ENCODE results near the gene DPP10.
"Not testable (repeated sequence)": the region's sequence is repeated elsewhere in the genome, so short reads cannot be mapped to it uniquely, and the experiment has no call there.

Gene DPP10

DNA sequence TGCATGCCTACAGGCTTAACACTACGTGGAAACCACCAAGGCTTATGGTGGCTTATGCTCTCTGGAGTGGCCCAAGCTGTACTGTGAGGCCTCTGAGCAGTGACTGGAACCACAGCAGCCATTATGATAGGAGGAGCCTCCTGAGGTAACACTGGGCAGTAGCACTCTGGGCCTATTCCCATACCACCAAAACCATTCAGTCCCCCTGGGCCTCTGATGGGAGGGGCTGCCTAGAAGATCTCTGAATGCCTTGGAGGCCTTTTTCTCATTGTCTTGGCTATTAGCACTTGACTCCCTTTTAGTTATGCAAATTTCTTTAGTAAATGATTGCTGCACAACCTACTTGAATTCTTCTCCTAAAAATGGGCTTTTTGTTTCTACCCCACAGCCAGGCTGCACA, 985.0 kb downstream of the DPP10 start:
- DNase-seq (ENCODE audit: low spot score): no peak

GRCh38 chr2:115440746-115441145, 998.3 kb downstream of the DPP10 start:
- DNase-seq (ENCODE audit: low spot score): not testable (repeated sequence)

DNA sequence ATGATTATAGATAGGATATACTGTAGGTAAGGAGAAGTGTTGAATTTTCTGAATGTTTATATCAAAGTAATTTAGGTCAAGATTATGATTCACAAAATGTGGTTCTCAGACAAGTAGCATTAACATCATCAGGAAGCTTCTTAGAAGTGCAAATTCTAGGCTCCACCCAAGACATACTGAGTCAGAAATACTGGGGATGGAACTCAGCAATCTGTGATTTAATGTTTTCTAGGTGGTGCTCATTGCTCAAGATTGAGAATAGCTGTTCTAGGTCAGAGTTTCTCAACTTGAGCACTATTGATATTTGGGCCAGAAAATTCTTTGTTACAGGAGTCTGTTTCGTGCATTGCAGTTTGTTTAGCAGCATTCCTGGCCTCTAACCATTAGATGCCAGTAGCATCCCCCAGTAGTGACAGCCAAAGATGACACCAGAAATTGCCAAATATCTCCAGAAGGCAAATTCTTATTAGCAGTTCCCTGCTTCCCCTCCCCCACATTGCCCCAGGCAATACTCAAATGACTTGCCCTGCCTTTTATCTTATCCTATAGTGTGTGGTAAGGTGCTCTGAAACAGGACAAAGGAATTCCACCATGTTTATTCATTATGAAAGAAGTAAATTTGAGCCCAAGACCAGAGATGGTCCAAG, 1001.2 kb downstream of the DPP10 start:
- no peak for DNase-seq (ENCODE audit: low spot score)

DNA sequence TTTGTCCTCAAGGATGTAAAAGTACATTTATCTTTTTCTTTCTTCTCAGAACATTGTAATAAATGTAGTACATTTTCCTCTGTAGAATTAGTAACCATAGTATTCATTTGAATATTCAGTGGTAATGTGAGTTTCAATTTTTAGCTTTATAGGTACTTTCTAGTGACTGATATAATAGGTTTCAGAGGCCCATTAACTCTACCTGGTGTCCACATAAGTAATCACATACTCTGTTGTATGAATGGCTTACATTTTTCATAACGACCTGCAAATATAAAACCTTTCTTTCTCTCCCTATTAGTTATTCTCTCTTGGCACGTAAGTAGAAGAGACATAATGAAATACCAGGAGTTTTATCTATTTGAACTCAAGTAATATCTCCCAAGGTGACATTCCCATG, 1017.6 kb downstream of the DPP10 start:
- no peak for DNase-seq (ENCODE audit: low spot score)

DNA sequence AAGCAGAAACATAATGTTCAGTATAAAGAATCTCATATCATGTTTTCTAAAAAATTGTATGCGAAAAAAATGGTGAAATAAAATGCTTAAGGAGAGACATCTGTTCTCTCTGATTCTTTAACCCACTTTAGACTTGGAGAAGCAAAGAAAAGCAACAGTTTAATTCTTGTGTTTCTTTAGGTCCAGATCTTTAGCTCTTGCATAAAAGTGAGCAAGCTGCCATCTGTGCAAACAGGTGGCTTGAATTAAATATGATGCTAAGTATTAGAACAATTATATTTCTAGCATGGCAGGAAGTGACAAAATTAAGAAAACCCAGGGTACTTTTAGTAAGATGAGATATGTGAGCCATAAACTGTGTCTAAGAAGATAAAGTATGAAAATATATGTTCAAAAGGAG, 1038.3 kb downstream of the DPP10 start:
- DNase-seq (ENCODE audit: low spot score): no peak

- no peak for DNase-seq (ENCODE audit: low spot score)
Measured at GRCh38 chr2:115481842-115482241, 1039.4 kb downstream of the DPP10 start.

DNA sequence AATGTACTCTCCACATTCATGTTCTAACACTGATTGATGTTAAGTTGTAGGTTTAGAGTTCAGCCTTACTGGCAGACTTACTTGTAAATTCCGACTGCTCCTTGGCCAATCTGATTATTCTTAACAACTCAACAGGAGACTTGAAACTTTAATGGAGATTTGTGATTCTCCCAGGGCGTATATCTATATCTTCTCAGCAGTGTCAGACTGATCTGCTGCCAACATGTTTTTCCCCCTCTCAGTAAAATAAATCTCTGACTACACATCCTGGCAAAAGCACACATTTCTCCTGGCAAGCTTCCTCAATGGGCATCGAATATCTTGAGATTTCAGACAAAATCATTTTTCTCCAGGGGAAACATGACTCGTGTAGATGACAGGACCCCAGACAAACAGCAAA, 1041.2 kb downstream of the DPP10 start:
- DNase-seq (ENCODE audit: low spot score): no peak

DNA sequence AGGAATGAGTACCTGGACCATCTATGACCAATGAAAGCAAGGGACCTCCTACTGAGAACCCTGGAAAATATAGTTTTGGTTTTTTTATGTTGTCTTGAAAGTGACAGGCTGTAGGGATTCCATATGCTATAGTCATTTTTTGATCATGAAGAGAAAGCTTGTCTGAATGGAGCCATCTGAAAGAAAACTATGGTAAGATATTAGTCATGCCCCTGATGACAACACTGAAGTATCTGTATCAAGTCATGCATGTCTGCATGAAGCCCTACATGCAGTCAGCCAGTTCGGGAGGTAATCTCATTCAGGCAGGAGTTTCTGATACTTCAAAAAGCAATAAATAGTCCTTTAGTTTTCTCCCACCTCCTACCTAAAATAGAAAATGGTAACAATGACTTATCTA, 1042.0 kb downstream of the DPP10 start:
- no peak for DNase-seq (ENCODE audit: low spot score)

DNA sequence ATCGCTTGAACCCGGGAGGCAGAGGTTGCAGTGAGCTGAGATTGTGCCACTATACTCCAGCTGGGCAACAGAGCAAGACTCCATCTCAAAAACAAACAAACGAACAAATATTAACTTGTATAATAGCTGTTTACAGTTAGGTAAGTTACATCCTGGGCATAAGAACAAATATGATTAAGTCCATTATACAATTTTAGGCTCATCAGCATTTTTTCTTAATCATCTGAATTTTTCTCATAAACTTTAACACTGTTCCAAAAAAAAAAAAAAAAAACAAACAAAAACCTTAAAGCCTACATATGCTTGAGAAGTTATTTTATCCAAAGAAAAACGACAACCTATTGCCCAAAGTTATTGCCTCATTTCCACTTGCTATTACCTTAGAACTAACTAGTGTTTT, 1042.5 kb downstream of the DPP10 start:
- no peak for DNase-seq (ENCODE audit: low spot score)

GRCh38 chr2:115491186-115491793, 1048.8 kb downstream of the DPP10 start:
- no peak for DNase-seq (ENCODE audit: low spot score)

- DNase-seq (ENCODE audit: low spot score): no peak
Measured at GRCh38 chr2:115505331-115505730, 1062.9 kb downstream of the DPP10 start.

DNA sequence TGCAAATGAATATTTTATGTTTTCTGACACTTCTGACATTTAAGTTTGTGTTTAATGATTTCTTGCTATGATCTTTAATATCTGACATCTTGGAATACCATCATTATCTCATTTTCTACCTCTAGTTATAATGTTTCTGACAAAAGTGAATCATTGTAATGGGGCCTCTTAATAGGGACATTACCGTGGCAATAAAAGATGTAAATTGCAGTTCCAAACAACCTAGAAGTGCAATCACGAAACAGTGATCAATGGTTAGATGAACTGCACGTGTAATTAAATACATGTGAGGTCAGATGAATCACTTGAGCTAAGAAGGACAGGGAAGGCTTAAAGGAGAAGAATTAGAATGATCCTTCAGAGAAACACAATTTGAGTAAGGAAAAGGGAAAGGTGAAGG, 1078.3 kb downstream of the DPP10 start:
- no peak for DNase-seq (ENCODE audit: low spot score)

DNA sequence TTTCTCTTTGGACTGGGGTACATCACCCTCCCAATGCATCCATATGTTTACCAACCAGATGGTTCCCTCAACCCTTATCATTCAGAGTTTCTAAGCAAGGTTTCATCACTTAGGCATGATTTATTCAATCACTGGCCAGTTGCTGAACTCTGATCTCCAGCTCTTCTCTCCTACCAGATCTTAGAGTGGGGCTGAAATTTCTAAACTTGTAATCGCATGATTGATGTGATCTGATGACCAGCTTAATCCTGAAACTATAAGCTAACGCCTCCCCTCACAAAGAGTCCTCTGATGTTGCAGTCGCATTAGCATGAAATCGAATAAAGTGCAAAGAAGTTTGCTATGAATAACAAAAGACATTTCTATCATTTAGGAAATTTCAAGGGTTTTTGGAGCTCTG, 1082.0 kb downstream of the DPP10 start:
- no peak for DNase-seq (ENCODE audit: low spot score)

DNA sequence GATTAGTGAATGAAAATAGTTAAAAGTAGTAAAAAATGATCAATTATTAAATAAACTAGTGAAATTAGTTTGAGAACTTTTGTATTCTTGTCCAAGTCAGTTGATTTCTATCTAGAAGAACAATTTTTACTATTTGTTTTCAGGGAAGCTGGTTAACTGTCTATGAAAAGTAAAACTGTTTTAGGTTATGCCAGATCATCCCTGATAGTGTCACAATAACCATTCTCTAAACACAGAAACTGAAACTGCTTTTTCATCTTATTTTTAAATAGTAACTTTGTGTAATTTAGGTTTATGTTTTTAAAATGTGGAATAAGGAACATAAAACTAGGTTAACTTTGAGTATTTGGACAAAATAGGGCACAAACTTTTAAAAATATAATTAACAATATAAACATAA, 1087.2 kb downstream of the DPP10 start:
- DNase-seq (ENCODE audit: low spot score): no peak

DNA sequence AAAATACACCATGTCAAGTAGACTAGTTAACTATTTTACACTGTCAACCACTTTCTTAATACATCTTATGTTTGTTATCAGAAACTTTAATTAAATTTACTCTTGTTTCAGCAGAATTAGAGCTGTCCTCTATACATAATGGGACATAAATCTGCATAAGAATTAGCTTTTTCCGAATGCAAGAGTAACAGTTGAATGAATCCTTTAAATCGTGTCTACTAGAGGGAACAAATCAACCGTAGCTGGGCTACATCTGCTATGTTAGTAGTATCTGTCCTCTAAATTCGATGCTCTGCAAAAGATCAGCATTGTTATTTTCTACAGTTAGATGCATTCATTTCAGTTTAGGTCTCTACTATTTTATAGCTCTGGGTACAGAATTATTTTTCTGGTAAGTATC, 1090.6 kb downstream of the DPP10 start:
- no peak for DNase-seq (ENCODE audit: low spot score)

GRCh38 chr2:115541814-115542213, 1099.4 kb downstream of the DPP10 start:
- DNase-seq (ENCODE audit: low spot score): no peak

GRCh38 chr2:115542331-115542730, 1099.9 kb downstream of the DPP10 start:
- no peak for DNase-seq (ENCODE audit: low spot score)

- DNase-seq (ENCODE audit: low spot score): no peak
Measured at GRCh38 chr2:115543024-115543423, 1100.6 kb downstream of the DPP10 start.

GRCh38 chr2:115543461-115543860, 1101.0 kb downstream of the DPP10 start:
- no peak for DNase-seq (ENCODE audit: low spot score)

DNA sequence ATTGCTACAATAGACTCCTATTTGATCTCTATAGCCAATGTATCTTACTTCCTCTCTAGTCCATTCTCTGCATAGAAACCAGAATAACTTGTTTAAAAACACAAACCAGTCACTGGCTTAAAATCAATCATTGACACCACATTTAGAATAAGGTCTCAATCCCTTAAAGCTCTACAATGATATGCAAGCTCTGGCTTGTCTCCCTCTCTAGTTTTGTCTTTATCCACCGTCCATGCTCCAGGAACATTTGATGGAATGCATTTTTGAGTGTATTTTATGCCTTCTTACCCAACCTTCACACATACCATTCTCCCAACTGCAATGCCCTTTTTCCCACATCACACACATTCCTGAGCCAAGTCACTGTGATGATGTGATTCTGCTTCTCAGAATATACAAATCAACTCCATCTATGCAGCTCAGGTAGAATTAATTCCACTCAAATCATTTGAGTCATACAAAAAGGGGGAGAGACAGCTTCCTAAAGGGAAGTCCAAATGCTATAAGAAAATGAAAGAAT, 1107.2 kb downstream of the DPP10 start:
- no peak for DNase-seq (ENCODE audit: low spot score)

DNA sequence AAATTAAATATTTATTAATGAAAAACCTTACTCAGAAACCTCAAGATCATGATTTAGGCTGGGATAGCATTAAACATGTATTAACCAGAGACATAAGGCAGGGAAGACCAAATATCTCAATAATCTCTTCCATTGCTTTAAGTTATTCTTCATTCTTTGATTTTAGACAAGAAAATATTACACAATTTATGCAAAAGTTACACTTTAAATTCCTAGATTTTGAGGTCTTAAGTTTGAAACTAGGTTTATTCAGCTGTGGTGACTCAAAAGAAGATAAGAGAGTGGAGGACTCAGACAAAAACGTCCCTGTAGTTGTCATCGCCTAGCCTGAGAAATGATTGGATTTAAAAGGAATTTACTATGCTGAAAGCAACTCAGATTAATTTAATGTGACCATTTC, 1110.3 kb downstream of the DPP10 start:
- DNase-seq (ENCODE audit: low spot score): no peak

GRCh38 chr2:115554153-115554552, 1111.7 kb downstream of the DPP10 start:
- no peak for DNase-seq (ENCODE audit: low spot score)

DNA sequence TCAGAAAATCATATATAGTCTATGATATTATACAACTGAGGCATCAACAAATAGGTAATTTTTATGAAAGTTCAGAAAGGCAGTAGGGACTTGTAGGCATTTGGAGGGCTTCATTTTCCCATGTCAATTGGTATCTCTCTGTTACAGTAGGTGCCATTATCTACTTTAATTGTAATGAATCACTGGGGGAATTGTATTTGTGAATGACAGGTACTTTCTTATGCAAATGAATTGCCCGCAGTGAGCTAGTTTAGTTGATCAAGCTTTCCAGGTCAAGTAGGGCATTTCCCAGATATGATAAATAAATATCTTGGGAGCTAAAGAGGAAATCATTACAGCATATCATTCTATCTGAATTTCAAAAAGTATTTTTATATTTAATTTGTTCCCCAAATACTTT, 1116.3 kb downstream of the DPP10 start:
- no peak for DNase-seq (ENCODE audit: low spot score)

DNA sequence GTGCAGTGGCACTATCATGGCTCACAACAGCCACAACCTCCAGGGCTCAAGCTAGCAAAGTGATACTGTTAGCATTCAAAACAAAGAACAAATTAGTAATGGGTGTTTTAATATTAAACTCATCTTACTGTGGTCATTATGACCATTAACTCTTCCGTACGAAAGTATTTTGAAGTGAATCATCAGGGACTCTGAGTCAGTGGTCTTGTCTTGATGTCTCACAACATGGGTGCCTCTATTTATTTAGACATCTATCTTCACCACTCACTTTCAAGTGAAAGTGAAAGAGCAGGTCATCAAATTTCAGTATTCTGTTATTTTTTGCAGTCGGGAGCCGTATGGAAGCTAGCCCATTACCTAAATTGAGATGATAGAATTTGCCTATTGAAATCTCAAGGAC, 1118.2 kb downstream of the DPP10 start:
- no peak for DNase-seq (ENCODE audit: low spot score)
